Activated CD8-positive, alpha-beta memory T cell treated with anti-CD3 and anti-CD28 coated beads for 36 hours (primary cell): Measurements from ENCODE around the gene POC1B. TPM values are rescaled to one million over a fixed set of nuclear protein-coding genes. Genes with fewer than 3 reads are reported as not detected.

Experiments
- CTCF ChIA-PET: fragments of 350-600 bp; sonication (Branson Sonifier 250); formaldehyde crosslinking; loops from one replicate; lab custom pipeline; 2021; ENCODE audit warnings: antibody characterized with exemption; lab: Charles Lee
- POLR2A ChIA-PET: fragments of 350-600 bp; sonication (Branson Sonifier 250); formaldehyde crosslinking; loops from one replicate; lab custom pipeline; 2021; ENCODE audit warnings: antibody characterized with exemption; lab: Charles Lee
- total RNA-seq, 2 experiments: library from RNA; stranded (reverse); gene quantifications; one replicate each; pipeline ENCODE4 v1.2.3, GENCODE V29; 2021

The POC1B gene
- total RNA-seq, 2 experiments from 2014 or later = 22.9 to 24.2 TPM

DNA sequence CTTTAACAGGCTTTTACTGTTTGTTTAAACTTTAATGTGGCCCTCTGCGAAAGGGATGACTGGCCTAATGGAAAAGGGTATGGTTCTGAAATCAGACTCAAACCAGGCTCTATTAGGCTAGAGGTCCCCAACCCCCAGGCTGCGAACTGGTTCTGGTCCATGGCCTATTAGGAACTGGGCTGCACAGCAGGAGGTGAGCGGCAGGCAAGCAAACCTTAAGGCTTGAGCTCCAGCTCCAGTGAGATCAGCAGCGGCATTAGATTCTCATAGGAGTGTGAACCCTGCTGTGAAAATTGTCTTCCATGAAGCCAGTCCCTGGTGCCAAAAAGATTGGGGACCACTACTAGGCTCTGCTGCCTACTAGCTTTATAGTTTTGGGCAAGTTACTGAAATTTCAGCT, 12.3 kb downstream of the POC1B start:
- CTCF ChIA-PET = interaction anchor here (1.2 kb wide), 1 partner anchor 43 kb away, joined by 3 read pairs; no protein-coding TSS in a partner anchor

DNA sequence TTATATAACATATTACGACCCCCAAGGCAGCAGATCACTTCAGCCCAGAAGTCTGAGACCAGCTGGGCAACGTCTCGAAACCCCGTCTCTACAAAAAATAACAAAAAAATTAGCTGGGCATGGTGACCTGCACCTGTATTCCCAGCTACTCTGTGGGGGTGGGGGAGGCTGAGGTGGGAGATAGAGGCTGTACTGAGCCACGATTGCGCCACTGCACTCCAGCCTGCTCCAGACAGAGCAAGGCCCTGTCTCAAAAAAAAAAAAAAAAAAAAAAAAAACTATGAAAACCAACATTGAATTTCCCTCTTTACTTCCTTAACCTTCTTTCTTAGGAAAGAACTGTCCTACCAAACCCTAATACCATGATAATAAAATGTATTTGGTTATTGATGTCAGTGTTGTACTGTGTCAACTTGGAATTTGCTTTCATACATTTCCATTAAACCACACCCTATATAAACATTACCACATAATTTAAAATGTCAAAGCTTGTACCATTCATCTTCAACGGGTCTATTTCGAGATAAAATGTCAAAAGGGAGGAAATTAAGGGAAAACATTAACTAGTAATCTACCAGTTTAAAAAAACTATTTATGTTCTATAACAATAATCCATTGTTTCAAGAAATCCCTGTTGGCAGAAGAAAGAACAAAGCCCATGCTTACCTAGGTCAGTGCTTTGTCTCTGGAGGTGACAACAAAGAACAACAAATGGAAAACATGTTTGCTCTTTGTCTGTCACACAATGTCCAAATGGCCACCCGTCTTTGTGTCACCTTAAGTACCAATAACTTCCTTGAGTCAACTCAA, 18.6 kb downstream of the POC1B start:
- ChIA-PET CTCF (no interaction called here), POLR2A (no interaction called here)

More for the DNA sequence above, 12.3 kb downstream of the POC1B start:
- POLR2A ChIA-PET = no interaction called here

DNA sequence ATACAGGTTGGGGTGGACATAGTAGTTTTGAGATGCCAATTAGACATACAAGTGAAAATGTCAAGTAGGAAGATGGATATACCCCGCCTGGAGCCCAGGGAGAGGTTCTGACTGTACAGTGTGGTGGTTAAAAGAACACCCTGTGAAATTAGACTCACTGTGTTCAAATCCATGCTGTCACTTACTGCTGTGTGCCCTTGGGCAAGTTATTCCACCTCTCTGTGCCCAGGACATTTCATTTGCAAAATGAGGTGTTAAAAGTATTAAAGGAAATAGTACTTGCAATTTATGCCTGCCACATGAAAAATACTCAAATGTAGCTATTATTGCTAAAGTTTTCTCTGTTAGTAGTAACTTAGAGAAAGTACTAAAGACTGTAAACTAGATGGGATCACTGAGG, 19.8 kb downstream of the POC1B start:
- ChIA-PET POLR2A (no interaction called here), CTCF (no interaction called here)

DNA sequence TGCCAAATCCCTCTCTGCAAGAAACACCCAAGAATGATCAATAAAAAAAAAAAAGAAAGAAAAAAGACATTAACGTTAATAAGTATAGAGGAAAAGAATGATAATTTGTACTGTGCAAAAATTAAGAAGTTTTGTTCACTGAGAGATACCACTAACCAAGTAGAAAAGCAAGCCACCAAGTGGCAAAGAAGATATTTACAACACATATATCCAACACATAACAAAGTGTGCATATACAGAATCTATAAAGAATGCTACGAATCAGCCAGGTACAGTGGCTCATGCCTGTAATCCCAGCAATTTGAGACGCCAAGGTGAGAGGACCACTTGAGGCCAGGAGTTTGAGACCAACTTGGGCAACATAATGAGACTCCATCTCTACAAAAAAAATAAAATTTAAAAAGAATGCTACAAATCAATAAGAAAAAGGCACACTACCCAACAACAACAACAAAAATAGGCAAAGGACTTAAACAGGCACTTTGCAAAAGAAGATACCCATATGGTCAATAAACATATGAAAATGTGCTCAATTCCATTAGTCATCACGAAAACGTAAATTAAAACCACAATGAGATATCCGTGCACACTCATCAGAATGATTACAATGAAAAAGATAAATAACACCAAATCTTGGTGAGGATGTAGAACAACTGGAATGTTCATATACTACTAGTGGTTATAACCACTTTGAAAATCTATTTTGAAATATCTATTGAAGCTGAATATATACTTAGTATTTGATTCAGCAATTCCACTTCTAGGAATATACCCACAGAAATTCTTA, 21.1 kb downstream of the POC1B start:
- ChIA-PET POLR2A (no interaction called here), CTCF (interaction anchor here (0.8 kb wide), 1 partner anchor 9 kb away, joined by 4 read pairs; no protein-coding TSS in a partner anchor)

DNA sequence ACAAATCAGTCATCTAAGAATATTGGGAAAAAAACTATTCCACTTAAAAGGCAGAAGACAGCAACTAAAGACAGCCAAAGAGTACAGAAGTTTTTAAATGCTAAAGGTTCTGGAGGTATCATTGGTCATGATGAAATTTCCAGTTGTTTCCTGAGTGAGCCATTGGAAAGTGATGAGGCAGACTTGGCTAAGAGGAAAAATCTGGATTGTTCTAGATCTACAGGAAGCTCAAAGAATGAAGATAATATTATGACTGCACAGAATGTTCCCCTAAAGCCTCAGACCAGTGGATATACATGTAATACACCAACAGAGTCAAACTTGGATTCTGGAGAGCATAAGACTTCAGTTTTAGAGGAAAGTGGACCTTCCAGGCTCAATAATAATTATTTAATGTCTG, 24.1 kb downstream of the POC1B start:
- ChIA-PET POLR2A (no interaction called here), CTCF (no interaction called here)

DNA sequence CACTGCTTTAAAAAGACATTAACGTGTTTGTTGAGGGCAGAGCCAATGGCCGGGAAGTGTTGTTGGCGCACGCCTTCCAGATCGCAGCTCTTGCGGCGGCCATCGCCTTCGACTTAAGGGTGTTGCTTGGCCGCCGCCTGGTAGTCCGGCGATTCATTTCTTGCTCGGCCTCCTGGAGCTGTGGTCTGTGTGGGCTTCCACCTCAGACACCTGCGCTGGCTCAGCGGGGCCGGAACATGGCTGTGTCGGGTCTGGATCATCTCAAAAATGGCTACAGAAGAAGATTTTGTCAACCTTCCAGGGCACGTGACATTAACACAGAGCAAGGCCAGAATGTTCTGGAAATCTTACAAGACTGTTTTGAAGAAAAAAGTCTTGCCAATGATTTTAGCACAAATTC, 26.0 kb downstream of the POC1B start:
- POLR2A ChIA-PET = no interaction called here
- CTCF ChIA-PET = no interaction called here

DNA sequence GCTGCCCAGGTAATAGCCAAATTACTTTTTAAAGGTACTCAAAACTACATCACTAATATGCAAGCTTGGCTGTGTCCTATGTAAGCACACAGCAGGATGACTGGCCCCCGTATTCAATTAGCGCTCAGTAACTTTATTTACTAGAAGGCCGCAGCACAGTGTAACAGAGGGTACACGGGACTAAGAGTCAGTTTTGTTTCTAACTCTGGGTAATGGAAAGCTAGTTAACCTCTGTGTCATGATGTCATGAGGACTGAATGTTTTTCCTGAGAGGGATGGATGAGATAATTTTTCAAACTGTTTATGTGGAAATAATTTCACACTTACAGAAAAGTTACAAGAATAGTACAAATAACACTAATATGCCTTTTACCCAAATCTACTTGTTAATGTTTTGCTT, 28.4 kb downstream of the POC1B start:
- ChIA-PET CTCF (no interaction called here), POLR2A (no interaction called here)

DNA sequence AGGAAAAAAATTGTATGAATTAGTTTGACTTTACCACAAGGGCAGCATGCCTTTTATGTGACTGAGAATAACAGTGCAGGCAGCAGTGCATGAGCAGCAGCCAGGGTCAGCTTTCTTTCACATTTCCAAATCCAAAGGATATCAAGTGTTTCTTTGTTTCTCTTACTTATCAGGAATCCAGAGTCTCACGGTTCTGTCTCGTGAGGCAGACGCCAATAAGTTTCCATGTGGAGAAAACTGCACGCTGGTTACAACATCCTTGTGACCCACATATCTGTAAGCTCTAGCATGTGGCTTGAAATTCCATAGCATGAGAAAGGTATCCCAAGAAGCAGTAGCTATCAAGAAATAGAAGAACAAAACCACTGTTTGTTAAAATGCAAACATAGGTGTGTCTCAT, 28.8 kb downstream of the POC1B start:
- ChIA-PET POLR2A (no interaction called here), CTCF (no interaction called here)

DNA sequence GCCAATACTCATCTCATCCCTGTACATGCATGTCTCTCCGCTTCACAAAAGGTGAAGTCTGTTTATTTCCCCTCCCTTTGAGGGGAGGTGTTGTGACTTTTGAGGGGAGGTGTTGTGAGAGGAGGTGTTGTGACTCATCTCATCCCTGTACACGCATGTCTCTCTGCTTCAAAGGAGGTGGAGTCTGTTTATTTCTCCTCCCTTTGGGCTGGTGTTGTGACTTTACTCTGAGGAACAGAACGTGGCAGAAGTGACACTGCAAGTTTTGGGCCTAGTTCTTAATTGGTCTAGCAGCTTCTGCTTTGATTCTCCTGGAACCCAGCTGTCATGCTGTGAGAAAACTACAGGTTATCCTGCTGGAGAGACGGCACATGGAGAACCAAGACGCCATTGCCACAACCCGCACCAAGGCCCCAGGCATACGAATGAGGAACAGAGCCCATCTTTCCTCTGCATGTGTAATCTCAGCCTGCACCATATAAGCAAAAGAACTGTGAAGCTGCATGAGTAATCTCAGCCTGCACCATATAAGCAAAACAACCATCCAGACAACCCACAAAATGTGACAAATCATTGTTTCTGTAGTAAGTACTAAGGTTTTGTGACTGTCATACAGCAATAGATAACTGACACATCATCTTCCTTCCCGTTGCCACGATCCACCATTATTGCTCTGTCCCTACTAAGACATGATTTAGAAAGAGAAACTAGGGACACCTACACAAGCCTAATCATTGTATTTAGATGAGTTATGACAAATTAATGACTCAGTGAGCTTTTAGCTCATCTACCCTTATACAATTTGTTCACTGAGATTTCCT, 31.2 kb downstream of the POC1B start:
- ChIA-PET CTCF (interaction anchor here (0.9 to 1.7 kb wide), 7 partner anchors 11 to 456 kb away, joined by 3 to 8 read pairs (median 4); partner anchors contain the start of genes GALNT4 and POC1B), POLR2A (interaction anchor here (0.6 to 1.4 kb wide), 5 partner anchors 23 to 250 kb away, joined by 3 to 8 read pairs (median 3); partner anchors contain the start of gene GALNT4)

DNA sequence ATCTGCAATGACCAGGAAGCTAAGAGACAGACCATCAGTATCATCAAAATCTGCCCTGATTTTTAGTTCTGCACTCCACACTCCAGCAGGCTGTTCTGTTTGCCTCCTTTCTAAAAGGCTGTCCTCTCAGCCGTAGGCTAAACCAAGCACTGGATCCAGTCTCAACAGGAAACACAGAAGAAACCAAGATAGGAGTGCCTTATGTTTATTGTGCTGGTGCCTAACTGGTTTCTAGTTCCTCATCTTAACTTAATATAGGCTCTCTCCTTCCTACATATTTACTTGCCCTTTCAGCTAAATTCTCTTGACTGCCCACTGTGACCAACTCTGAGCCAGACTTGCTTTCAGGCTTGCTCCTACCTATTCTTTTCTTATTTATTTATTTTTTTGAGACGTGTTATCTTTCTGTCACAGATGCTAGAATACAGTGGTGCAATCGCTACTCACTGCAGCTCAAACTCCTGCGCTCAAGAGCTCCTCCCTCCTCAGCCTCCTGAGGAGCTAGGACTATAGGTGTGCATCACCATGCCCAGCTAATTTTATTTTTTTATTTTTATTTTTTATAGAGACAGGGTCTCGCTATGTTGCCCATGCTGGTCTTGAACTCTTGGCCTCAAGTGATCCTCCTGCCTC, 32.1 kb downstream of the POC1B start:
- ChIA-PET POLR2A (interaction anchor here (1.0 kb wide), 1 partner anchor 142 kb away, joined by 3 read pairs; no protein-coding TSS in a partner anchor), CTCF (interaction anchor here (1.6 to 1.7 kb wide), 3 partner anchors 25 to 455 kb away, joined by 3 to 8 read pairs (median 5); partner anchors contain the start of genes GALNT4 and POC1B)

DNA sequence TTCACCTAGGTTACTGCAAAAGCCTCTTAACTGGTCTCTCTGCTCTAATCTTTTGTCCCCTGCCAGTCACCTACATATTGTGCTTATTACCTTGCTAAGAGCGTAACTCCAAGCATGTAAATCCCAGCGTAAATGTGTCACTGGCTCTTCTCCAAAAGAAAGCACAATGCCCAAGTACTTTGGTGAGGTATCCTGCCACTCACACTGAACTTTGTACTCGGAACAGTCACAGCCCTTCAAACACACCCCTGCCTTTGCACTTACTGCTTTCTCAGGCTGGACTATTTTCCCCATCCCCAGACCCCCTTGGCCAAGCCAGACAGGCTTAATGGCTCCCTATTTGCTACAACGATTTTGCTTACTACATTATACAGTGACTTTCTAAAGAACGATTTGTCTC, 33.0 kb downstream of the POC1B start:
- POLR2A ChIA-PET = no interaction called here
- CTCF ChIA-PET = no interaction called here

DNA sequence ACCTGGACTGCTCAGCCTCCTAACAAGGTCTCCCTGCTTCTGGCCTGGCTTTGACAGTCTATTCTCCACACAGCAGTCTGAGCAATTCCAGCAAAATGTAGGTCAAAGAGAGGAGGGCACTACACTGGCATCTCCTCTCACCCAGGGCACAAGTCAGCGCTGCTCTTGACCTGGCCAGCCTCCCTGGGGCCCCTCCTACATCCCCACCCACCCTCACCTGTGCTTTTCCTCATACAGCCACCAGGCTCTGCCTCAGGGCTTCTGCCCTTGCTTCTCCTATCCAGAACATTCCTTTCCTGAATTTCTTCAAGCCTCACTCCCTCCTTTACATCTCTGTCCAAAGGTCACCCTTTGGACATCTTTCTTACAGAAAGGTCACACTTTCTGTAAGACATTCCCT, 34.9 kb downstream of the POC1B start:
- ChIA-PET POLR2A (interaction anchor here (0.6 kb wide), 1 partner anchor 11 kb away, joined by 3 read pairs; no protein-coding TSS in a partner anchor), CTCF (interaction anchor here (2.1 kb wide), 1 partner anchor 21 kb away, joined by 5 read pairs; no protein-coding TSS in a partner anchor)

DNA sequence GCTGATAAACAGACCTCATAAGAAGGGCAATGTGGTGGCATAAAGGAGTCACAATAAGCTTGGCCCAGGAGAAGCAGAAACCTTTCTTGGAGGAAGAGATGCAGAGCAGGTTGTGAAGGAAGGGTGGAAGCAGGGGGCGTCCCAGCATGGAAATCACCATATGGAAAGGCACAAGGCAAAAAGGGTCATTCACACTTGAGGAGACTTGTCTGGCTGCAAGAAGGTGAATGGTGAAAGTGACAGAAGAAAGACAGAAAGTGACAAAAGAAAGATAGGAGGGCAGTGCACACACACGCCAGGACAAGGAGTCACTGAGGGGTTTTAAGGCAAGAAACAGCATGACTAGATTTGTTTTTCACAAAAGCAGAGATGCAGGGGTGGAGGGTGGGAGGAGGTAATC, 39.6 kb downstream of the POC1B start:
- CTCF ChIA-PET = no interaction called here

DNA sequence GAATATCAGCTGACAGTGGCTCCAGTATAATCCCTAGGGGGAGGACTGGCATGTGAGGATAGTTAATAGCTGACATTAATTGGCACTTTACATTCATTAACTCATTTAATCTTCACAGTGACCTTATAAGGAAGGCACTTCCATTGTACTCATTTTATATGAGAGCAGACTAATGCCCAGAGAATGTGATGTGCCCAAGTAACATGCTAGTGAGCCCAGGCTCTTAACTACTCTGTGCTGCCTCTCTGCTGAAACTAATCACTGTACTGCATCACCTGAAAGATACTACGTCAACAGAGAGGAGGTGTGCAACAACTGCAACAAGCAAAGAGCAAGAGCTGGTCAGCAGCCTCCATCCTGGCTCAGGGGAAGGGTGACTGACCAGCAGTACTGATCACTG, 41.4 kb downstream of the POC1B start:
- ChIA-PET CTCF (interaction anchor here (0.6 kb wide), 1 partner anchor 22 kb away, joined by 3 read pairs; no protein-coding TSS in a partner anchor), POLR2A (no interaction called here)

More for the DNA sequence above, 39.6 kb downstream of the POC1B start:
- POLR2A ChIA-PET = no interaction called here

DNA sequence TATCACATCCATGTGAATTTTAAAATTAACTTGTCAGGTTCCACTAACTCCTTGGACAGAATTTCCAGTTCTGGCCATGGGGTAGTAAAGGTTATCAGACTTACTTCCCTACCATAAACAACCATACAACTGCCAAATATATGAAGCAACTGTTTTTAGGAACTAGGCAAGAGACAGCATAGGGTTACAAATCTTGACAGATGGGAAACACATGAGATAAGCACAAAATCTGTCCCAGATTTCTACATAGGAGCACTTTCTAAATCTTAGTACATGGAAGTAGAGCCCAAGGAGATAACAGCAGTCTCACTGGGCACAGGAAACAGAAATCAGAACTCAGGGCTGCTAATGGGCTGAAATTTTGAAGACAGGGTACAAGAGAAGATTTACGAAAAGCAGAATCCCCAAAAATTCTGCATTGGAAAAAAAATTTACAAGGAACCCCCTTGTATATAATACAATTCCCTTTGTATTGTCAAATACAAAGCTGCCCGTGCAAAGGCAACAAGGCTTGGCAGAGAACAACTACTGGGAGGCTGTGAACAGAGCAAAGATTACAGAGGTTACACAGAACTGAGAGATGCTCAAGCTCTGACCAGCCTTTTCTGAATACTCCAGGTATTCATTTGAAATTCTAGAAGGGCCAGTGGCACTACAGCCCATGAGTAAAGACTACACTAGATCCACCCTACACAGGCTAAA, 44.5 kb downstream of the POC1B start:
- POLR2A ChIA-PET = no interaction called here
- CTCF ChIA-PET = no interaction called here

DNA sequence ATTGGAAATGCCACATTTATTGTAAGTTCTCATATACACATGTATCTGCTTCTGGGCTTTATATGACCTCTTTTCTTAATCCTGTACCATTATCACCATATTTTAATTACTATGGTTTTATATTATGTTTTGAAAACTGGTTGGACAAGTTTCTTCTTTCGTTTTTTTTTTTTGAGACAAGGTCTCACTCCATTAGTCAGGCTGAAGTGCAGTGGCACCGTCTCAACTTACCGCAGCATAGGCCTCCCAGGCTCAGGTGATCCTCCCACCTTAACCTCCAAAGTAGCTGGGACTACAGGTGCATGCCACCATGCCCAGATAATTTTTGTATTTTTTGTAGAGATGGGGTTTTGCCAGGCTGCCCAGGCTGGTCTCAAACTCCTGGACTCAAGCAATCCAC, 45.9 kb downstream of the POC1B start:
- ChIA-PET CTCF (no interaction called here), POLR2A (interaction anchor here (0.6 kb wide), 1 partner anchor 11 kb away, joined by 3 read pairs; no protein-coding TSS in a partner anchor)

DNA sequence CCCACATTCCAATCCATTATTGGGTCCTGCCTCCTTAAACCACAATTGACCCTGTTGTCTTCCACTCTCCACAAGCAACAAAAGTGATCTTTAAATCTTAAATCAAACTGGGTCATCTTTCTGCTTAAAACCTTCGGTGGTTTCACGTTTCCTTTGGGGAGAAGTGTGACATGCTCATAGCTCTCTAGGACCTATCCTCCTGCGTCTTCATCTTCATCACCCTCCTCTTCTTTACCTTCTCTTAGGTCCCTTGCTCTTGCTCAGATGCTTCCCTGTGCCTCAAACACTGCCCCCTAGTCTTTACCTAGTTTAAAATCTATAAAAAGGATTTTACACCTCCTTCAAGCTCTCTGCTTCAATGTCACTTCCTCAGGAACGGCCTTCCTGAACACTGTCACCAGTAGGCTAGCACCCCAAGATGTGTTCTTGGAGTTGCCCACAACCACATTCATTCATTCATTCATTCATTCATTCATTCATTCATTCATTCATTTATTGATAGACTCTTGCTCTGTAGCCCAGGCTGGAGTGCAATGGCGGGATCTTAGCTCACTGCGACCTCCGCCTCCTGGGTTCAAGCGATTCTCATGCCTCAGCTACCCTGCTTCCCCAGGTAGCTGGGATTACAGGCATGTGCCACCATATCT, 48.1 kb downstream of the POC1B start:
- CTCF ChIA-PET = interaction anchor here (0.8 to 1.1 kb wide), 3 partner anchors 10 to 458 kb away, joined by 3 read pairs; no protein-coding TSS in a partner anchor

More for the DNA sequence above, 48.1 kb downstream of the POC1B start:
- POLR2A ChIA-PET = no interaction called here
